ENCODE results near the gene CEP104. TPM values are rescaled to one million over a fixed set of nuclear protein-coding genes. Genes with fewer than 3 reads are reported as not detected.

CEP104 gene
- total RNA-seq, 1 experiment from 2014 or later: 35.6 TPM

DNA sequence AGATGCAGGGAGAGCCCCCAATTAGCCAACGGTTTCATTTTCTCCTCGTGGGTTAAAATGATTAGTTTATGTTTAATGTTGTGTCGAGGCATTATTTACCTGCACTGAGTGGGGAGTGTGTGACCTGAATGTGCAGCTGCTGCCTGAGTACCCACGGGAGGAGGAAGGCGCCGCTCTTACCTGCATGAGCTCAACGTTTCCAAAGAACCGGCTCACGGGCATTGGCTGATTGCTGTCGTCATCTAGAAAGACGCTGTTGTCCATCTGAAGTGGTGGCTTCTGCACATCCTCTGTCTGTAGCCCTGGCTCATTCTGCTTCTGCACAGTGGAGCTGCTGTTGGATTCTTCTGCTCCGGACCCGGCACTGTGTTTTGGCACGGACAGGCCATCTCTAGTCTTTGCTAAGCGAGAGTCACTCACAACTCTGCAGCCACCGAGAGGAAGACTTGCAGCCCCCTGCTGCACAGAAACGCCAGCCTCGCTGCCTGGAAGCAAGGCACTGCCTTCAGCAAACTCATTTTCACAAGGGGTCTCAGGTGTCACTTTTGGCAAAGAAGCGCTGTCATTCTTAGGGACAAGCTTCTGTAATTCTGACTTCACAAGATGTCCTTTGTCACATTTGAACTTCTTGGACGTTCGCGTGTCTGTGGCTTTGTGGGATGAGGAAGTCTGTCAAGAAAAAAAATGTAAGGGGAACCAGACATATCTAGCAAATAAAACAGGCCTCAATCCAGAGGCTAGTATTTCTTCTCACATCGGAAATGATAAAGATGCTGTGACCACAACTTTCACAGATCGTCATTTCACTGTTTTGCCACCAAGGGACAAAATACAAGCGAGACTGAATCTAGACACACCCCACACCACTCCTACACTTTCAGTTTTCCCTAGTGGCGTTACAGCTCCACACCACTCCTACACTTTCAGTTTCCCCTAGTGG lies 33.6 kb upstream of the CEP104 start:
- TF ChIP-seq, protein P1, sequence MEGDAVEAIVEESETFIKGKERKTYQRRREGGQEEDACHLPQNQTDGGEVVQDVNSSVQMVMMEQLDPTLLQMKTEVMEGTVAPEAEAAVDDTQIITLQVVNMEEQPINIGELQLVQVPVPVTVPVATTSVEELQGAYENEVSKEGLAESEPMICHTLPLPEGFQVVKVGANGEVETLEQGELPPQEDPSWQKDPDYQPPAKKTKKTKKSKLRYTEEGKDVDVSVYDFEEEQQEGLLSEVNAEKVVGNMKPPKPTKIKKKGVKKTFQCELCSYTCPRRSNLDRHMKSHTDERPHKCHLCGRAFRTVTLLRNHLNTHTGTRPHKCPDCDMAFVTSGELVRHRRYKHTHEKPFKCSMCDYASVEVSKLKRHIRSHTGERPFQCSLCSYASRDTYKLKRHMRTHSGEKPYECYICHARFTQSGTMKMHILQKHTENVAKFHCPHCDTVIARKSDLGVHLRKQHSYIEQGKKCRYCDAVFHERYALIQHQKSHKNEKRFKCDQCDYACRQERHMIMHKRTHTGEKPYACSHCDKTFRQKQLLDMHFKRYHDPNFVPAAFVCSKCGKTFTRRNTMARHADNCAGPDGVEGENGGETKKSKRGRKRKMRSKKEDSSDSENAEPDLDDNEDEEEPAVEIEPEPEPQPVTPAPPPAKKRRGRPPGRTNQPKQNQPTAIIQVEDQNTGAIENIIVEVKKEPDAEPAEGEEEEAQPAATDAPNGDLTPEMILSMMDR (IDR thresholded peaks at IDR 0.05; ENCODE audit: insufficient read depth in 1 of 2, low read depth in 1 of 2, low read length in 1 of 2, severe bottlenecking in 1 of 2, unreplicated experiment in 1 of 2): no peak
- Histone ChIP-seq H3K9me3 (no peaks in the 10 kb centered on the region), H3K4me3 (ENCODE audit: low read depth, low read length) (no peak overlapping the region), H3K36me3 (ENCODE audit: control insufficient read depth, insufficient read depth, low read length) (peaks cover 2% of the 10 kb centered on the region; the same call in 1 of the 2 replicates), H3K4me1 (no peaks in the 10 kb centered on the region), H3K27me3 (replicated peaks; ENCODE audit: control insufficient read depth, insufficient read depth, low read length) (no peaks in the 10 kb centered on the region)
- Mint-ChIP-seq H3K9me3 (ENCODE audit: unreplicated experiment) (no peaks in the 10 kb centered on the region), H3K4me3 (ENCODE audit: unreplicated experiment) (no peak overlapping the region), H3K36me3 (ENCODE audit: insufficient read depth, unreplicated experiment) (peaks cover 15% of the 10 kb centered on the region), H3K27me3 (ENCODE audit: insufficient read depth, unreplicated experiment) (no peaks in the 10 kb centered on the region), H3K4me1 (ENCODE audit: low read depth, unreplicated experiment) (no peaks in the 10 kb centered on the region), H3K27ac (ENCODE audit: unreplicated experiment) (no peak overlapping the region)
- CTCF ChIA-PET: no interaction called here
- no peak for DNase-seq
- POLR2A ChIA-PET: no interaction called here
- BruUV-seq (replicated peaks): no TSS peak
- intact Hi-C loops (cut with micrococcal nuclease; ENCODE audit: unreplicated experiment): no loop called here

DNA sequence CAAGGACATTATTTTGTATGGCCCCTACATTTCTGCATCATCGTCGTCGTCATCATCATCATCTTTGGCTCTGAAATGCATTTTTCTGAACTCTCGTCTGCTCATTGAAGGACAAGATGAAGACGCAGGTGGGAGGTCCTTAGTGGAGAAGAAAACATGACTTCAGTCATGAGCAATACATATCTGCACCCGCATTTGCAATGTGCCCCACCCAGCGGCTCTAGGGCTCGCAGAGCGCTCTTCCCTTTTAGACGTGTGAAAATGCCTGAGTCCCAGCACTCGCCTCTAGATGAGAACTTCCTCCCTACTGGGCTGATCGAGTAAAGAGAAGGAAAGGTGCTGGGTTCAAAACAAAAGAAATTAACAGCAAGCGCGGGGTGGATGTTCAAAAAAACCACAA lies 32.9 kb upstream of the CEP104 start:
- no peak for DNase-seq
- Histone ChIP-seq H3K4me1 (no peaks in the 10 kb centered on the region), H3K36me3 (ENCODE audit: control insufficient read depth, insufficient read depth, low read length) (peaks cover 2% of the 10 kb centered on the region; the same call in 1 of the 2 replicates), H3K27me3 (replicated peaks; ENCODE audit: control insufficient read depth, insufficient read depth, low read length) (no peaks in the 10 kb centered on the region), H3K4me3 (ENCODE audit: low read depth, low read length) (no peak overlapping the region), H3K9me3 (no peaks in the 10 kb centered on the region)
- Mint-ChIP-seq H3K9me3 (ENCODE audit: unreplicated experiment) (no peaks in the 10 kb centered on the region), H3K4me3 (ENCODE audit: unreplicated experiment) (no peak overlapping the region), H3K27me3 (ENCODE audit: insufficient read depth, unreplicated experiment) (no peaks in the 10 kb centered on the region), H3K4me1 (ENCODE audit: low read depth, unreplicated experiment) (no peaks in the 10 kb centered on the region), H3K27ac (ENCODE audit: unreplicated experiment) (no peak overlapping the region), H3K36me3 (ENCODE audit: insufficient read depth, unreplicated experiment) (peaks cover 15% of the 10 kb centered on the region)
- ChIA-PET CTCF (no interaction called here), POLR2A (no interaction called here)
- no TSS peak for BruUV-seq (replicated peaks)
- TF ChIP-seq, protein P1 (IDR thresholded peaks at IDR 0.05; ENCODE audit: insufficient read depth in 1 of 2, low read depth in 1 of 2, low read length in 1 of 2, severe bottlenecking in 1 of 2, unreplicated experiment in 1 of 2): no peak
- intact Hi-C loops (cut with micrococcal nuclease; ENCODE audit: unreplicated experiment): no loop called here

DNA sequence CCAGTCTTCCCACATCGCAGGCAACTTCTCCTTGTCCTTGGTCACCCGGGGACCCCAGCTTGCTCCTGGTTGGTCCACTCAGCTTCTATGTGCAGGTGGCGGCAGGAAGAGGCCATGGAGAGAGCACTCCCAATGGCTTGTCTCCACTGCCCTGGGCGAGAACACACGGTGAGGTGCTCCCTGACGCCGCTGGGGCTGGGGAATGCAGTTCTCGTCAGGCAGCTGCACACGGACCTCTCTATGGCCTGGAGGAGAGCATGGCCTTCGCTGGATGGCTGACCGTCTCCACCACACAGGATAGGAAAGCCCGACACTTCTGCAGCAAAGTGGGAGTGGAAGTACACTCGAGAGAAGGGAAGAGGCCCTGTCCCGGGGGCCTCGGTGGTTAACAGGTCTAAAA lies 31.3 kb upstream of the CEP104 start:
- Histone ChIP-seq H3K9me3 (no peaks in the 10 kb centered on the region), H3K36me3 (ENCODE audit: control insufficient read depth, insufficient read depth, low read length) (peaks cover 2% of the 10 kb centered on the region; the same call in 1 of the 2 replicates), H3K4me3 (ENCODE audit: low read depth, low read length) (no peak overlapping the region), H3K27me3 (replicated peaks; ENCODE audit: control insufficient read depth, insufficient read depth, low read length) (no peaks in the 10 kb centered on the region), H3K4me1 (no peaks in the 10 kb centered on the region)
- no peaks in the 10 kb centered on the region for H3K9me3 Mint-ChIP-seq (ENCODE audit: unreplicated experiment)
- ChIA-PET CTCF (no interaction called here), POLR2A (no interaction called here)
- H3K36me3 Mint-ChIP-seq (ENCODE audit: insufficient read depth, unreplicated experiment): peaks cover 18% of the 10 kb centered on the region
- no peaks in the 10 kb centered on the region for H3K4me1 Mint-ChIP-seq (ENCODE audit: low read depth, unreplicated experiment)
- BruUV-seq (replicated peaks): no TSS peak
- intact Hi-C loops (cut with micrococcal nuclease; ENCODE audit: unreplicated experiment): no loop called here
- H3K27me3 Mint-ChIP-seq (ENCODE audit: insufficient read depth, unreplicated experiment): no peaks in the 10 kb centered on the region
- no peak overlapping the region for H3K4me3 Mint-ChIP-seq (ENCODE audit: unreplicated experiment)
- TF ChIP-seq, protein P1 (IDR thresholded peaks at IDR 0.05; ENCODE audit: insufficient read depth in 1 of 2, low read depth in 1 of 2, low read length in 1 of 2, severe bottlenecking in 1 of 2, unreplicated experiment in 1 of 2): no peak
- no peak overlapping the region for H3K27ac Mint-ChIP-seq (ENCODE audit: unreplicated experiment)
- DNase-seq: no peak
